Limb (tissue), 2 donors: Measurements from ENCODE around the gene SYT12.
"Not testable (repeated sequence)": the region's sequence is repeated elsewhere in the genome, so short reads cannot be mapped to it uniquely, and the experiment has no call there.

Source experiments
- DNase-seq, 2 donors: peaks; one replicate each; pipeline ENCODE4 v3.0.0-alpha.2; 2016; ENCODE audit errors: extremely low spot score in 2 of 2

The SYT12 gene

DNA sequence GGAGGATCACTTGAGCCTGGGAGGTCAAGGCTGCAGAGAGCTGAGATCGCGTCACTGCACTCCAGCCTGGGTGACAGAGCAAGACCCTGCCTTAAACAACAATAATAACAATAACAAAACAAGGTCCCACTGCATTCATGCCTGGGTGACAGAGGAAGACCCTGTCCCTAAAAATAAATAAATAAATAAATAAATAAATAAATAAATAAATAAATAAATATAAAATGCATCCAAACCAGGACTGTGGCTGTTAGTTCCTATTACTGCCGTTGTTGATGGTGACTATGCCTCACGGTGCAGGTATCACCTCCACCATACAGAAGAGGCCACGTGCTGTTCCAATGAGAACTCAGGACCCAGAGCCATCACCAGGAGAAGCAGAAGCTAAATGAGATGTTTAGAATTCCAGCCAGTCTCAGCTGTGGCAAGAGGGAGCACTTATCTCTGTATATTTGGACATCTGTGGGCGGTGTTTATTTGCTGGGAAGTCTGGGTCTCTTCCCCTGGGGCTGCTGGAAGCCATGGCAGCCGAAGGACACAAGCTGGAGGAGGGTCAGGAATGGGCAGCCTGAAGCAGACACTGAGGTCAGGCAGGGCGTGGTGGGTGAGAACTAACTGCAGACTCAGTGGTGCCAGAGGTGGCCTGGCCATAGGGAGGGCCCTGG lies 26.2 kb upstream of the SYT12 start:
- DNase-seq = no peak

DNA sequence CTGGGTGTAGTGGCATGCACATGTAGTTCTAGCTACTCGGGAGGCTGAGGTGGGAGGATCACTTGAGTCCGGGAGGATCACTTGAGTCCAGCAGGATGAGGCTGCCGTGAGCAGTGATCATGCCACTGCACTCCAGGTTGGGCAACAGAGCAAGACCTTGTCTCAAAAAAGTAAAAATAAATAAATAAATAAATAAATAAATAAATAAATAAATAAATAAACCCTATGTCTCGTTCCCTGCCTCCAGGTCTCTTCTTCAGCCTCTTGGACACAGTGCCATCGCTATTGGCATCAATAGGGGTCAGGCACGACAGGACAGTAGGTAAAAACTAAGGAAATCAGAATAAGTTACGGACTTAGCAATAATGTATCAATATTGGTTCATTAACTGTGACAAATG lies 23.4 kb upstream of the SYT12 start:
- no peak for DNase-seq

- no peak for DNase-seq
Measured at GRCh38 chr11:67001332-67001731, 21.6 kb upstream of the SYT12 start.

GRCh38 chr11:67002297-67002913 lies 20.5 kb upstream of the SYT12 start:
- DNase-seq = no peak

- DNase-seq = no peak
Measured at GRCh38 chr11:67002921-67003411, 20.0 kb upstream of the SYT12 start.

DNA sequence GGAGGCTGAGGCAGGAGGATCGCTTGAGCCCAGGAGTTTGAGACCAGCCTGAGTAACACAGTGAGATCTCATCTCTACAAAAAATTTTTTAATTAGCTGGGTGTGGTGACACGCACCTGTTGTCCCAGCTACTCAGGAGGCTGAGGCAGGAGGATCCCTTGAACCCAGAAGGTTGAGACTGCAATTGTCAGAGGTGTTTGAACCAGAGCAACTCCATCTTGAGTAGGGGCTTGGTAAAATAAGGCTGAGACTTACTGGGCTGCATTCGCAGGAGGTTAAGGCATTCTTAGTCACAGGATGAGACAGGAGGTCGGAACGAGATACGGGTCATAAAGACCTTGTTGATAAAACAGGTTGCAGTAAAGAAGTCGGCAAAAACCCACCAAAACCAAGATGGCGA lies 17.7 kb upstream of the SYT12 start:
- not testable (repeated sequence) for DNase-seq

- DNase-seq = no peak
Measured at GRCh38 chr11:67006029-67006884, 16.7 kb upstream of the SYT12 start.

DNA sequence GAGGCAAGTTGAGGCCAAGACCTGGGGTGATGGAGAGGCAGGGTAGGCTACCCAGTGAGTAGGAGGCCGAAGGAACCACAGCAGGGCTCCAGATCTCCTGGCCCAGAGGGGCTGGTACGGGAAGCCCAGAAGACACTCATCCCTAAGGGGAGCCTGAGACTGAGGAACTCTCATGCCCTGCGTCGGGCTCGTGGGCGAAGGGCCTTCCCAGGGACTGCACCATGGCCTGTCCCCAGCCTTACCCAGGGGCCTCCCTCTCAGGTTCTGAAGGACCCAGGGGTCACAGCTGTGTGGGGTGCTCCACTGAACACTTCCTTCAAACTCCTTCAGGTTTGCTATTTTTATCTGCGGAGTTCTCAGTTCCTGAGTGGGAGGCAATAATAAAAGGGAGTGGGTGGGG lies 15.8 kb upstream of the SYT12 start:
- no peak for DNase-seq

DNA sequence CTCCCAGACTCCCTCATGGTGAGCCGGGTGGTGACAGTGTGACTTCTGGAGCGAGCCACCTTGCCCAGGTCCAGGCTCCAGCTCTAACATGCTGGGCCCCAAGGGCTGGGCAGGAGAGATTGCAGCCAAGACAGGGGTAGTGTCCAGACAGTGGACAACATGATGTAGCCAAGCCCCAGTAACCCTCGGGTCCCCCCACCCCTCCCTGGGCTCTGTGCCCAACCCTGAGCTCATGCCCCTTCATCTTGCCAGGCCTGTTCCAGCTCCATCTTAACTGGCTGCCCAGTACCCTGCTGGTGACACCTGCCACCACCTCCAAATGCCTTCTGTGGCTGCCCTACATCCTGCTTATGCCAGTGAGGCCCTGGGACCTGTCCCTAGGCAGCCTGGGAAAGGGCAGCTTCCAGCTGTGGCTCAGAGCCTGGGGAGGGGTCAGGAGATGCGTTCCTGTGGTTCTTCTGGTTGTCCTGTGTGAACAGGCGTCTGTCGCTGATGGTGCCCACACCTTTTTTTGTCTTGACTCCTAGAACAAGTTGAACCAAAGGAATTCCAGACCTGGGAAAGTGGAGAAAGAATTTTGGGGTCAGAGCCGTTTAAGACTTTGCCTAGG lies 12.5 kb upstream of the SYT12 start:
- no peak for DNase-seq

- no peak for DNase-seq
Measured at GRCh38 chr11:67013511-67014045, 9.4 kb upstream of the SYT12 start.

DNA sequence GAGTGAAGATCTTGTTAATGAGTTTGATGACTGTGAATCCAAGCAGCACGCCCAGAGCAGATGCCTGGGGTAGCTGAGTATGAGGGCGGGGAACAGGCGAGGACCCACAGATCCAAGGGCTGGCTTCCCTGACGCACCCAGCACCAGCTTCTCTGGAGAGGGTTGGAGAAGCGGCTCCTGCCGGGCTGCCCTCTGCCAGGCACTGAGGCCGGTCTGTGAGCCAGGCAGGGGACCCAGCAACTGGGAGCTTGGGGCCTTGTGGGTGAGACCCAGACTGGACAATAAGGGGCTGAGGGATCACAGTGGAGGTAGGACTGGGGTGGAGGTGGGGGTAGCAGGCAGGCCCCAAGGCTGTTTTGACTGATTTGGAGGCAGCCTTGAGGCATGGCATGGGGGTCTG lies 8.6 kb upstream of the SYT12 start:
- no peak for DNase-seq

DNA sequence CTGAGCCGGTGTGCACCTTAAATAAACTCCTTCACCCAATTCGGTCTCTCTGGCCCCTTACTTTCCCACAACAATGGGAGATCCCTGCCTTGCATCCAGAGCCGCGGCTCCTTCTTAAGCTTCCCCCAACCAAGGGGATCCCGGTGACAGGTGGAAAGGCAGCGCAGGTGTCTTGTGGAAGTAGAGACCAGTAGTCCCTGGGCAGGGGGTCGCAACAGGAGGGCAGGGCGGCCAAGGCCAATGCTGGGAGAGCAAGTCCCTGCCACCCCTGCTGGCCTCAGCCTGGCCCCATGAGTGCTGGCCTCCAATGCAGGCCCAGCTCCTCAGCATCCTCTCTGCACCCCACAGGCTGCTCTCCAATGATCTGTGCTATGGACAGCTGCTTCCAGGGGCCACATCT lies 7.9 kb upstream of the SYT12 start:
- DNase-seq = no peak

DNA sequence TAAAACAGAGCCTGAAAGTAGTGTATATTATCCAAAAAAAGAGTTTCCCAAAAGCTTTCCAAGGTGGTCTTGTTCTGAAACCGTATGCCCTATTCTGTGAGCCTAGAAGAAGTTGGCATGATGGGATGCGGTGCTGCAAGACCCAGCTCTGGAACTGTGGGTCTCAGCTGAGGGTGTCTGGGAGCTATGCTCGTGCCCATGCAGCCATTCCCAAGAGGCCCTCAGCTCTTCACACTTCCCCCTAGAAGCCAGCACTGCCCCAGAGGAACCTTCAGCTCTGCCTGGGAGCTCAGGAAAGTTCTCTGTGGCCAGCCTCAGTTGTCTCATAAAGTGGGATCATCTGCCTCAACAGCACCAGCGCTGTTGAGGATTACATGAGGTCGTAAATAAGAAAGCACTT lies 6.4 kb upstream of the SYT12 start:
- no peak for DNase-seq

- no peak for DNase-seq
Measured at GRCh38 chr11:67020949-67021348, 2.0 kb upstream of the SYT12 start.

DNA sequence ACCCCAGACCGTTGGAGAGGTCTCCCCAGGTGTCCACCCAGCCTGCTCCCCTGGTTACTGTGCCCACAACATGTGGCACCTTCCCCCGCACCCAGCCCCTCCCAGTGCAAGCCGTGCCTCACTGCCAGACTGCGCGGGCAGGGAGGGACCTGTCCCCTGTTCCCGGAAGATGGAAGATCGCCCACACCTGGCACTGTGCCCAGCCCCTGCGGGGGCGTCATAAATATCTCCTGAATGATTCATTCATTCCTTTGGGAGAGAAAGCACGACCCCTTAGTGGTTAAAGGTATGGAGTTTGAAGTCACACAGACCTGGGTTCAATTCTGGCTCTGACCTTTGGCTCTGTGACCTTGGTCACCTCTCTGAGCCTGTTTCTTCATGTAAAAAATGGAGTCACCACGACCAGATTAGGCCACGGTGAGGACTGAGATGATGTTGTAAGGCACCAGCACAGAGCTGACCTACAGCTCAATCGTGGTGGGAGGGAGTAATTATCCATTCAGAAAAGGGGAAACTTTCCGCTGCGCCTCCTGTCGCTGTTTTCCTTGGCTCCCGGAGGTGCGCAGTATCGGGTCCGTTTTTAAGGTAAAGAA lies 497 bp upstream of the SYT12 start:
- DNase-seq = peak in 1 of 2 donors; percentile 61

GRCh38 chr11:67023957-67024353 lies 1.0 kb downstream of the SYT12 start:
- DNase-seq = no peak

- DNase-seq = no peak
Measured at GRCh38 chr11:67024410-67024809, 1.5 kb downstream of the SYT12 start.

- no peak for DNase-seq
Measured at GRCh38 chr11:67024966-67025365, 2.0 kb downstream of the SYT12 start.

DNA sequence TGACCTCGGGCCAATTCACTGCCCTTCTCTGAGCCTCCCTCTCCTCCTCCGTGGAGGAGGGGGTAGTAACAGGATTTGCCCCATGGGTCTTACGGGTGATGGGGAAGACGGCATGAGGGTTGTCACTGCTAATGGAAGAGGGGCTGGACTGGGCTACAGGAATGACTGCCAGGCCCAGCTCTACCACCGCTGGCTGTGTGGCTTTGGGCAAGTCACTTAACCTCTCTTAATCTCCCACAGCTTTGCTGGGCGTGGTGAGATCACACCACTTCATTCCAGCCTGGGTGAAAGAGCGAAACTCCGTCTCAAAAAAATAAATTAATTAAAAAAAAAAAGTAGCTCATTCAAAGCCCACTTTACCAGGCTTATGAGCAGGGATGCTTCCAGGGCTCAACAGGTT lies 2.8 kb downstream of the SYT12 start:
- DNase-seq = no peak

DNA sequence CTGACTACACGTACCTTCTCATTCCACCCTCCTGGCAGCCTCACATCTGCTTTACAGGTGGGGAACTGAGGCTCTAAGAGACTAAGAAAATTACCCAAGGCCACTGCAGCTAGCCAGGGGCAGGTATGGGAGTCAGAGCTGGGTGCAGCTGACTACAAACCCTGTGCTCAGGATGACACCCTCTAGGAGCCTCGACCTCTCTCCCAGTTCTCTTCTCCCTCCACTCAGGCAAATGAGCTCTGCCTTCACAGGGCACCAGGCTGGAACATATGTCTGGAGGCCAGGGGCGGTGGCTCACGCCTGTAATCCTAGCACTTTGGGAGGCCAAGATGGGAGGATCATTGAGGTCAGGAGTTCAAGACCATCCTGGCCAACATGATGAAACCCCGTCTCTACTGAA lies 4.0 kb downstream of the SYT12 start:
- no peak for DNase-seq

DNA sequence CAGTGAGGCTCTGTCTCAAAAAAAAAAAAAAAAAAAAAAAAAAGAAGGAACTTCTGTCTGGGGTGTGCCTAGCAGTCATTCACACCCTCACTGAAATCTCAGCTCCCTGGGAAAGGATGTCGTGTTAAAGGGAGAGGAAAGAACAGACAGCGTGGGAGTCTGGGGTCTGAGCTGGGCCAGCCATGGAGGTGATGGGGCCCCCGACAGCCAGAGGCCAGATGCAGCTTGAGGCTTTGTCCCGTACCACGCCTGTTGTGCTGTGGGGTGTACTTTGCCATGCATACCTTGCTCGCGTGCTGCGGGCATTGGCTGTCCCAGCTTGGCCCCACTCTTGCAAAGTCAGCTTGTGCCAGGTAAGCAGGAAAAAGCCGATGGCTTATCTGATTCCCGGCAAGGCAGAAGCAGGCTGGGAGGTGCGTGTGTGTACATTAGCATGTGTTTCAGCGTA lies 4.6 kb downstream of the SYT12 start:
- DNase-seq = no peak
